ENCODE measurements around the gene STOX1. TPM values are rescaled to one million over a fixed set of nuclear protein-coding genes. Genes with fewer than 3 reads are reported as not detected.

Gene STOX1
- total and polyA plus RNA-seq, 2 of the 8 experiments (the other 6 are each of a cell fraction or from before 2014, with no cell fraction given): 0.92 to 2.6 TPM

- no peak overlapping the region for H2AK5ac ChIP-seq (ENCODE audit: low read depth, low read length)
- ChIA-PET CTCF (ENCODE audit: partially characterized antibody) (interaction anchor here (1.3 to 1.4 kb wide), 2 partner anchors 11 kb away, joined by 3 to 5 read pairs; no protein-coding TSS in a partner anchor), POLR2A (ENCODE audit: partially characterized antibody) (interaction anchor here (1.2 to 1.4 kb wide), 2 partner anchors 32 to 113 kb away, joined by 3 to 7 read pairs; partner anchors contain the start of gene DDX50)
- H2BK5ac ChIP-seq (ENCODE audit: low read depth, low read length): no peak overlapping the region
- H2BK15ac ChIP-seq (ENCODE audit: low read length): no peak overlapping the region
- no peaks in the 10 kb centered on the region for H3K23me2 ChIP-seq (ENCODE audit: low read depth, low read length)
- H2AFZ ChIP-seq (ENCODE audit: low read length): no peak overlapping the region
- no peak overlapping the region for H2BK120ac ChIP-seq (replicated peaks; ENCODE audit: low read depth, low read length)
- no peaks in the 10 kb centered on the region for H3K79me2 ChIP-seq (ENCODE audit: control insufficient read depth in 1 of 2, insufficient read depth in 2 of 2, low read length in 2 of 2)
- H3K9ac ChIP-seq (replicated peaks in 1 of 4; ENCODE audit: extremely low read depth in 1 of 4, low read depth in 3 of 4, low read length in 3 of 4): no peak overlapping the region
- no peak overlapping the region for H3K23ac ChIP-seq (ENCODE audit: insufficient read length)
- no peaks in the 10 kb centered on the region for H3K9me3 ChIP-seq (ENCODE audit: insufficient read depth in 2 of 2, low read depth in 1 of 2, low read length in 1 of 2)
- H4K91ac ChIP-seq (replicated peaks; ENCODE audit: insufficient read length, low read length): no peak overlapping the region
- no peak overlapping the region for H2BK20ac ChIP-seq (ENCODE audit: low read length)
- 98% methylated on average over 3 of the region's 3 CpGs; no CpG with 5 or more reads in 1 of the 2 experiments for WGBS, 2 experiments (ENCODE audit: extremely low coverage in 1 of 2, insufficient coverage in 1 of 2, insufficient read length in 1 of 2, insufficient replicate concordance in 2 of 2, low coverage in 1 of 2, low lambda C conversion rate in 2 of 2, missing lambda C conversion rate in 1 of 2)
- H3K27me3 ChIP-seq (replicated peaks in 1 of 4; ENCODE audit: control insufficient read depth in 3 of 4, extremely low read depth in 1 of 4, insufficient read depth in 3 of 4, low read length in 3 of 4): no peaks in the 10 kb centered on the region
- H3K14ac ChIP-seq (ENCODE audit: insufficient read length): no peak overlapping the region
- H3K27ac ChIP-seq (ENCODE audit: low read depth, low read length): no peak overlapping the region
- no peaks in the 10 kb centered on the region for H3K79me1 ChIP-seq (ENCODE audit: low read depth, low read length)
- no peak overlapping the region for H2BK12ac ChIP-seq (ENCODE audit: low read depth, low read length)
- H3K4ac ChIP-seq (replicated peaks; ENCODE audit: insufficient read length, low read depth, low read length): no peak overlapping the region
- peaks cover 20 to 75% (median 47%) of the 10 kb centered on the region in 4 experiments for H3K36me3 ChIP-seq (ENCODE audit: control insufficient read depth in 2 of 4, insufficient read depth in 4 of 4, low read length in 3 of 4)
- H3K18ac ChIP-seq (ENCODE audit: extremely low read depth, low read length): no peak overlapping the region
- FAIRE-seq (no peak), DNase-seq (ENCODE audit: low read depth in 1 of 2, low spot score in 2 of 2) (no peak)
- no peak overlapping the region for H3K56ac ChIP-seq (replicated peaks; ENCODE audit: insufficient read length, low read depth, low read length)
- H4K5ac ChIP-seq (ENCODE audit: insufficient read length, low read depth, low read length): no peak overlapping the region
- H3K4me1 ChIP-seq (replicated peaks in 1 of 4; ENCODE audit: control insufficient read depth in 3 of 4, insufficient read depth in 4 of 4, low read length in 3 of 4): no peaks in the 10 kb centered on the region
- H4K20me1 ChIP-seq (replicated peaks in 1 of 2; ENCODE audit: control insufficient read depth in 1 of 2, insufficient read depth in 2 of 2, low read length in 2 of 2): peaks cover 0 to 1% of the 10 kb centered on the region in 2 experiments
- no peak overlapping the region for H3K4me2 ChIP-seq (ENCODE audit: insufficient read depth in 1 of 2, low read depth in 2 of 2, low read length in 2 of 2)
- H4K8ac ChIP-seq (ENCODE audit: extremely low read depth, insufficient read depth, low read length): no peak overlapping the region
- no peak overlapping the region for H3K4me3 ChIP-seq (ENCODE audit: extremely low read depth in 1 of 4, insufficient read depth in 2 of 4, low read depth in 3 of 4, low read length in 4 of 4)
- TF ChIP-seq RBBP5 (IDR thresholded peaks at IDR 0.05; ENCODE audit: borderline replicate concordance, low read depth, low read length) (no peak), KDM4A (IDR thresholded peaks at IDR 0.05; ENCODE audit: low read depth, low read length, severe bottlenecking) (no peak), RNF2 (IDR thresholded peaks at IDR 0.05; ENCODE audit: borderline replicate concordance, low read depth, low read length, missing control alignments, poor library complexity, severe bottlenecking) (no peak), CTCF (IDR thresholded peaks at IDR 0.05; ENCODE audit: control extremely low read depth in 1 of 3, insufficient read depth in 1 of 3, low read depth in 1 of 3, low read length in 3 of 3) (no peak), RFX5 (IDR thresholded peaks at IDR 0.05; ENCODE audit: borderline replicate concordance, low read depth, low read length) (no peak), YY1 (IDR thresholded peaks at IDR 0.05; ENCODE audit: low read depth, low read length) (no peak), POU5F1 (IDR thresholded peaks at IDR 0.05; ENCODE audit: low read depth, low read length) (no peak), NANOG (IDR thresholded peaks at IDR 0.05; ENCODE audit: insufficient read depth, low read depth, low read length, poor library complexity, severe bottlenecking) (no peak), GABPA (IDR thresholded peaks at IDR 0.05; ENCODE audit: borderline replicate concordance, insufficient read depth, low read length) (no peak), SP4 (IDR thresholded peaks at IDR 0.05; ENCODE audit: low read length) (no peak)
Measured at GRCh38 chr10:68787813-68788212, 39.5 kb upstream of the STOX1 start.

Data from H1 (cell line).